Measurements from ENCODE around the gene SYNGR3. TPM values are rescaled to one million over a fixed set of nuclear protein-coding genes. Genes with fewer than 3 reads are reported as not detected.

SYNGR3 gene
- total RNA-seq, 1 donor from 2014 or later, result 0.24 TPM

DNA sequence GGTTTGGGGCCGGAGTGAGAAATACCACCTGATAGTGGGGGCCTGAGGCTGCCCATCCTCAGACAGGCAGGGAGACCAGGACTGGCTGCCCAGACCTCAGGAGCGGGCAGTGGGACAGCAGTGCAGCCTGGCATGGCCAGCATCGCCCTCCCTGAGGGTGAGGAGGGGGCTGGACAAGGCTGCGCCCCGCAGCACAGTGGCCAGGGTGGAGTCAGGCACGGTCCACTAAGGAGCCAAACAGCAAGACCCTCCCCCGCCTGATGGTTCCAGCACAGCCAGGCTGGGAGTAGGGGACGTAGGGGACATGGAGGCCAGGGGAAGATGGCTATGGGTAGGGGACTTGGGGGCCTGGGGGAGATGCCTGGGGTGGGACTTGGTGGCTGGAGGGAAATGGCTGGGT is 16.5 kb downstream of the SYNGR3 start:
- H3K4me1 ChIP-seq, result peaks cover 64% of the 10 kb centered on the region
- no peaks in the 10 kb centered on the region for H3K27me3 ChIP-seq (ENCODE audit: low read depth)
- no peak overlapping the region for H3K4me3 ChIP-seq
- intact Hi-C loops (cut with DNase I), result no loop called here
- TF ChIP-seq, protein P1, sequence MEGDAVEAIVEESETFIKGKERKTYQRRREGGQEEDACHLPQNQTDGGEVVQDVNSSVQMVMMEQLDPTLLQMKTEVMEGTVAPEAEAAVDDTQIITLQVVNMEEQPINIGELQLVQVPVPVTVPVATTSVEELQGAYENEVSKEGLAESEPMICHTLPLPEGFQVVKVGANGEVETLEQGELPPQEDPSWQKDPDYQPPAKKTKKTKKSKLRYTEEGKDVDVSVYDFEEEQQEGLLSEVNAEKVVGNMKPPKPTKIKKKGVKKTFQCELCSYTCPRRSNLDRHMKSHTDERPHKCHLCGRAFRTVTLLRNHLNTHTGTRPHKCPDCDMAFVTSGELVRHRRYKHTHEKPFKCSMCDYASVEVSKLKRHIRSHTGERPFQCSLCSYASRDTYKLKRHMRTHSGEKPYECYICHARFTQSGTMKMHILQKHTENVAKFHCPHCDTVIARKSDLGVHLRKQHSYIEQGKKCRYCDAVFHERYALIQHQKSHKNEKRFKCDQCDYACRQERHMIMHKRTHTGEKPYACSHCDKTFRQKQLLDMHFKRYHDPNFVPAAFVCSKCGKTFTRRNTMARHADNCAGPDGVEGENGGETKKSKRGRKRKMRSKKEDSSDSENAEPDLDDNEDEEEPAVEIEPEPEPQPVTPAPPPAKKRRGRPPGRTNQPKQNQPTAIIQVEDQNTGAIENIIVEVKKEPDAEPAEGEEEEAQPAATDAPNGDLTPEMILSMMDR (IDR thresholded peaks at IDR 0.05), result no peak
- DNase-seq (no peak), ATAC-seq (no peak)
- peaks cover 23% of the 10 kb centered on the region for H3K36me3 ChIP-seq
- no peak overlapping the region for H3K27ac ChIP-seq
- no peaks in the 10 kb centered on the region for H3K9me3 ChIP-seq

DNA sequence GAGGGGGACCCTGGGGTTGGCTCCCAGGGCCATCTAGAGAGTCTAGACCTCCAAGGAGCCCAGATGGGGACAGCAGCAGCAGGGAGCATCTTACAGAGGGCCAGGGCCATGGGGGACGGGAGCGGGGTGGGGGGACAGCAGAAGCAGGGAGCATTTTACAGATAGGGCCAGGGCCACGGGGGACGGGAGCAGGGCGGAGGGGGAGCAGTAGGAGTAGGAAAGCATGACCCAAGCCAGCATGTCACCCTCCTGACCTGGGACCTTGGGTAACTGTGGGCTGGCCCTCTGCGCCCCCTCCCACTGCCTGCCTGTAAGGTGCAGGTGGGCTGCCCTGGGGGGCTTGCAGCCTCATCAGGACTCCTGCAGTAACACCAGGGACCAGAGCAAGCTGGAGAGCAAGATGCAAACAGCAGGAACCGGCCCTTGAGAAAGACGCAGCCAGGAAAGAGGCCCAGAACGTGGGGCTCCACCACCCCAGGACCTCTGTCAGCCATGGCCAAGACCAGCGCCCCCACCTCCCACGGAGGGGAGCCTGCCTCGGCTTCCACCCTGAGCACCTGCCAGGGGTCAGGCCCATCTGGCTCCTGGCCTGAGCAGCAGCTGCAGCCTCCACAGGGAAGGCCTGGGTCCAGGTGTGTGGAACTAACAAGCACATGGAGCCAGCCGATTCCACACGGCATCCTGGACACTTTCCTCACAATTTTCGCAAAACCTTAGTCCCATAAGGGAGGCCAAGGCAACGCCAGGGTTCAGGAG is 17.5 kb downstream of the SYNGR3 start:
- Histone ChIP-seq H3K4me3 (no peak overlapping the region), H3K27ac (peak overlapping the region; percentile 21), H3K36me3 (peaks cover 13% of the 10 kb centered on the region), H3K4me1 (peaks cover 64% of the 10 kb centered on the region), H3K9me3 (no peaks in the 10 kb centered on the region), H3K27me3 (ENCODE audit: low read depth) (no peaks in the 10 kb centered on the region)
- no peak for ATAC-seq
- intact Hi-C loops (cut with DNase I), result no loop called here
- no peak for DNase-seq
- TF ChIP-seq, protein P1 (IDR thresholded peaks at IDR 0.05), result no peak

DNA sequence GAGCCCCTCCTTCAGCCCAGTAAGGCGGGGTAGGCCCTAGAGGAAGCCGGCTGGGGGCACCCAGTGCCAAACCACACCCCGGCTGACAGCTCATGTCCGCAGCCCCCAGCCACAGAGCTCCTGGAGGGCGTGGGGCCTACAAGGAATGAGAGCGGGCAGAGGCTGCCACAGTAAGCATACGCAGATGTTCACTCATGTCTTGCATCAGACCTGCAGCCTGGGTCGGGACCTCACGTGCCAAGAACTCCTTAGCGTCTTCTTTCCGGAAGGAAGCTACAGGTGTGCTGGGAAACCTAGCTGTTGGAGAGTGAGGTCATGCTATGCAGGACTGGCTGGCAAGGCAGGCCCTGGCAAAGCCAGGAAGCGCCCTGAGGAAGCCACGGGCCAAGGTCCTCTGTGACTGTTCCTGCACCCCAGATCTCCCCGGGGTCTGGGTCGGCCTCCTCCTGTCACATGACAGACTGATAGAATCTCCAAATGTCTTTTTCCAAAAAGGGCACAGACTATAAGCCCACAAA is 18.3 kb downstream of the SYNGR3 start:
- Histone ChIP-seq H3K4me3 (peak overlapping the region; percentile 93), H3K36me3 (peaks cover 5% of the 10 kb centered on the region), H3K4me1 (peaks cover 64% of the 10 kb centered on the region), H3K27me3 (ENCODE audit: low read depth) (no peaks in the 10 kb centered on the region), H3K27ac (peak overlapping the region; percentile 95), H3K9me3 (no peaks in the 10 kb centered on the region)
- DNase-seq (no peak), ATAC-seq (no peak)
- TF ChIP-seq, protein P1 (IDR thresholded peaks at IDR 0.05), result no peak
- intact Hi-C loops (cut with DNase I), result no loop called here

DNA sequence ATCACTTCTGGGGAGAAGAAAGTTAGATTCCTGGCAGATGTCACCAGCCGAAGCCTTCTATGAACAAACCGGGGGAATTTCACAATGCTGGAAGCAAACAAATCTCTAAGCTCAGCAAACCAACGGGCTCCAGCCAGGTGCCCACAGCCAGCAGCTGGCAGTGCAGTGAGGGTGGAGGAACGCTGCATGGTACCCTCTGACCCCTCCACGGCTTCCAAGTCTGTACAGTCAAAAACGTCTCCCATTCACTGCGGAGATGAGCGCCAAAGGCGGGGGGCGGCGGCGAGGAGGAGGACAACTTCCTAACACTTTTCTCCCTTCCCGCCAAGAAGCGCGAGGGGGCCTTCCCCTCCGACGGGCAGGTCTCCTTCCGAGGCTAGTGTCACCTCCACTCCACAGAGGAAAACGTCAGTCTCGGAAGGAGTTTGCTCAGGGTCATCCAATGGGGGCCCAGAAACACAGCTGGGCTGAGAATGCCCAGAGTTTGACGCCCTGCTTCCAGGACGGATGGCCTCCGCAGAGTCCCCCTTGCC is 18.9 kb downstream of the SYNGR3 start:
- no peaks in the 10 kb centered on the region for H3K27me3 ChIP-seq (ENCODE audit: low read depth)
- TF ChIP-seq, protein P1 (IDR thresholded peaks at IDR 0.05), result no peak
- H3K4me1 ChIP-seq, result peaks cover 59% of the 10 kb centered on the region
- H3K36me3 ChIP-seq, result no peaks in the 10 kb centered on the region
- H3K4me3 ChIP-seq, result peak overlapping the region; percentile 93
- no peak for DNase-seq
- intact Hi-C loops (cut with DNase I), result no loop called here
- peak overlapping the region; percentile 95 for H3K27ac ChIP-seq
- no peak for ATAC-seq
- H3K9me3 ChIP-seq, result no peaks in the 10 kb centered on the region

DNA sequence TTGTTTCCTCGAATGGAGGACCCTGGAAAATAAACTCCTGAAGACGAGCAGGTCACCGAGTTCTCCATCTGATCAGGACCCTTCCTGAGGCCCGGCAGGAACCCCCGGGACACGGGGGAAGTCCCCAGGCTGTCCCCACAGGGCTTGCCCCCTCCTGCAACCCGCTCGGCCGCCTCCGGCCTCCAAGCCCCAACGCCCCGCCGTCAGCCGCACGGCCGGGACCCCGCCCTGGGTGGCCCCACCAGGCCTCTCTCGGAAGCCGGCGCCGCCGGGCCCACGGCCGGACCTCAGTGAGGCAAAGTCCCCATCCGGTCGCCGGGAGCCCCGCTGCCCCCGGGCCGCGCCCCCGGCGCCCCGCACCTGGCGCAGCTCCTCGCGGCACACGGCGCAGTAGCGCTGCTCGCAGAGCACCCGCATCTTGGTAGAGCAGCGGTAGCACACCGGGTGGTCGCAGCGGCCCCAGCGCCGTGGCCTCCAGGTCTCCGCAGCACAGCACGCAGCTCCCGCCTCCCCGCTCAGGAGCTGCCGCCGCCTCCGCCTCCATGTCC is 19.5 kb downstream of the SYNGR3 start:
- H3K9me3 ChIP-seq, result no peaks in the 10 kb centered on the region
- intact Hi-C loops (cut with DNase I), result no loop called here
- peak overlapping the region; percentile 93 for H3K4me3 ChIP-seq
- H3K4me1 ChIP-seq, result peaks cover 53% of the 10 kb centered on the region
- no peaks in the 10 kb centered on the region for H3K27me3 ChIP-seq (ENCODE audit: low read depth)
- TF ChIP-seq, protein P1 (IDR thresholded peaks at IDR 0.05), result no peak
- H3K36me3 ChIP-seq, result no peaks in the 10 kb centered on the region
- ATAC-seq (peak; percentile 1 to 14), DNase-seq (no peak)
- H3K27ac ChIP-seq, result peak overlapping the region; percentile 95
